Measurements from ENCODE around the gene SEMA6C. TPM values are rescaled to one million over a fixed set of nuclear protein-coding genes. Genes with fewer than 3 reads are reported as not detected.
A peak's percentile ranks its signal among the peaks of the same experiment; 100 is the strongest.

Gene SEMA6C
- total RNA-seq, 4 donors from 2014 or later, result 0.91 to 3.8 (median 2.0) TPM

GRCh38 chr1:151134991-151135390 lies 11.4 kb downstream of the SEMA6C start:
- Histone ChIP-seq H3K27ac (no peak overlapping the region), H3K9me3 (no peaks in the 10 kb centered on the region), H3K4me1 (peaks cover 0 to 27% (median 16%) of the 10 kb centered on the region in 3 donors), H3K27me3 (no peaks in the 10 kb centered on the region), H3K4me3 (no peak overlapping the region), H3K36me3 (peaks cover 0 to 25% (median 0%) of the 10 kb centered on the region in 3 donors)
- TF ChIP-seq CTCF (IDR thresholded peaks at IDR 0.05) (no peak), POLR2A (IDR thresholded peaks at IDR 0.05) (no peak)
- intact Hi-C loops (cut with DNase I), result loop anchor here (10.0 kb wide), 1 partner anchor 110 kb away; no protein-coding TSS in a partner anchor
- WGBS, 2 donors, result 93 to 94% methylated on average over 2 to 6 of the region's 7 CpGs
- no peak for DNase-seq

GRCh38 chr1:151134396-151134795 lies 12.0 kb downstream of the SEMA6C start:
- H3K27ac ChIP-seq, result no peak overlapping the region
- H3K4me1 ChIP-seq, result peaks cover 0 to 27% (median 16%) of the 10 kb centered on the region in 3 donors
- no peak overlapping the region for H3K4me3 ChIP-seq
- 80 to 97% methylated on average over 1 to 3 of the region's 3 CpGs for WGBS, 2 donors
- H3K9me3 ChIP-seq, result no peaks in the 10 kb centered on the region
- no peak for DNase-seq
- TF ChIP-seq CTCF (IDR thresholded peaks at IDR 0.05), result no peak
- no peak for TF ChIP-seq POLR2A (IDR thresholded peaks at IDR 0.05)
- H3K27me3 ChIP-seq, result no peaks in the 10 kb centered on the region
- peaks cover 0 to 25% (median 0%) of the 10 kb centered on the region in 3 donors for H3K36me3 ChIP-seq
- intact Hi-C loops (cut with DNase I), result loop anchor here (10.0 kb wide), 1 partner anchor 110 kb away; no protein-coding TSS in a partner anchor

GRCh38 chr1:151133018-151133806 lies 13.2 kb downstream of the SEMA6C start:
- 92 to 96% methylated on average over 12 to 13 of the region's 65 CpGs for WGBS, 2 donors
- TF ChIP-seq CTCF (IDR thresholded peaks at IDR 0.05) (no peak), POLR2A (IDR thresholded peaks at IDR 0.05) (no peak)
- no peak overlapping the region for H3K27ac ChIP-seq
- H3K36me3 ChIP-seq, result peaks cover 0 to 21% (median 0%) of the 10 kb centered on the region in 3 donors
- H3K27me3 ChIP-seq, result no peaks in the 10 kb centered on the region
- H3K9me3 ChIP-seq, result no peaks in the 10 kb centered on the region
- intact Hi-C loops (cut with DNase I), result loop anchor here (10.0 kb wide), 1 partner anchor 108 kb away; no protein-coding TSS in a partner anchor
- peaks cover 0 to 27% (median 16%) of the 10 kb centered on the region in 3 donors for H3K4me1 ChIP-seq
- H3K4me3 ChIP-seq, result peak overlapping the region in 1 of 4 donors; percentile 47
- DNase-seq, result no peak

- TF ChIP-seq CTCF (IDR thresholded peaks at IDR 0.05) (no peak), POLR2A (IDR thresholded peaks at IDR 0.05) (no peak)
- no peaks in the 10 kb centered on the region for H3K27me3 ChIP-seq
- 35 to 51% methylated on average over 18 to 23 of the region's 74 CpGs for WGBS, 2 donors
- peaks cover 0 to 17% (median 0%) of the 10 kb centered on the region in 3 donors for H3K36me3 ChIP-seq
- no peaks in the 10 kb centered on the region for H3K9me3 ChIP-seq
- peaks cover 0 to 27% (median 16%) of the 10 kb centered on the region in 3 donors for H3K4me1 ChIP-seq
- DNase-seq, result no peak
- peak overlapping the region in 2 of 4 donors; percentile 71 to 74 for H3K27ac ChIP-seq
- intact Hi-C loops (cut with DNase I), result loop anchor here (10.0 kb wide), 1 partner anchor 108 kb away; no protein-coding TSS in a partner anchor
- H3K4me3 ChIP-seq, result peak overlapping the region; percentile 30 to 61 (median 49)
These were observed 14.0 kb downstream of the SEMA6C start for GRCh38 chr1:151132335-151133017.

Data from esophagus squamous epithelium (tissue), 5 donors.